Thyroid gland (tissue), 4 donors: ENCODE results near the gene NR1H3.

Experiments used
- POLR2A ChIP-seq, 2 donors: fragments of 450-650 bp; IDR thresholded peaks; one replicate each; pipeline ENCODE4 v1.6.1; 2017; ENCODE audit warnings: antibody characterized with exemption in 2 of 2, mild to moderate bottlenecking in 2 of 2, moderate library complexity in 1 of 2
- TF ChIP-seq, protein P1 (sequence below), 6 experiments: fragments of 200-600 bp in 3 of 6; fragments of 450-650 bp in 3 of 6; sonication (generic) in 3 of 6; IDR thresholded peaks; one replicate each; pipeline ENCODE4 v1.5.1; 2016 to 2019; ENCODE audit warnings: antibody characterized with exemption in 6 of 6, mild to moderate bottlenecking in 2 of 6, inconsistent platforms in 1 of 6, moderate library complexity in 1 of 6

DNA sequence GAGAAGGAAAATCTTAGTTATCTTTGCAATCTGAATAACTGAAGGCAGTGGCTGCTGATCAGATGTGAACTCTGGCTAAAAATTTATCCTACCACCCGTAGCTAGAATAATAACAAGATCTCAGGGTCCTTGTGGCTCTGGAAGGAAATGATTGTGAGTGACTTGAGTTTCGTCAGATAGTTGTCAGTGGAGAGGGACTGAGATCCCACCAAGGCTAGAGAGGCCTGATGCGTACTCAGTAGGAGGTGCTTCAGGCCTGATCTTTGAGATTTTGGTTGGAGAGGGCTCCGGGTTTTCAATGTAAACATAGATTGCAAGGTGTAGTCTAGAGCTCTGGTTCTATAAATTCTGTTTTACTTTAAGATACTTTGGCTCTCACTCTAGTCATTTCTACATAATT is 13.5 kb downstream of the NR1H3 start:
- TF ChIP-seq, protein P1, sequence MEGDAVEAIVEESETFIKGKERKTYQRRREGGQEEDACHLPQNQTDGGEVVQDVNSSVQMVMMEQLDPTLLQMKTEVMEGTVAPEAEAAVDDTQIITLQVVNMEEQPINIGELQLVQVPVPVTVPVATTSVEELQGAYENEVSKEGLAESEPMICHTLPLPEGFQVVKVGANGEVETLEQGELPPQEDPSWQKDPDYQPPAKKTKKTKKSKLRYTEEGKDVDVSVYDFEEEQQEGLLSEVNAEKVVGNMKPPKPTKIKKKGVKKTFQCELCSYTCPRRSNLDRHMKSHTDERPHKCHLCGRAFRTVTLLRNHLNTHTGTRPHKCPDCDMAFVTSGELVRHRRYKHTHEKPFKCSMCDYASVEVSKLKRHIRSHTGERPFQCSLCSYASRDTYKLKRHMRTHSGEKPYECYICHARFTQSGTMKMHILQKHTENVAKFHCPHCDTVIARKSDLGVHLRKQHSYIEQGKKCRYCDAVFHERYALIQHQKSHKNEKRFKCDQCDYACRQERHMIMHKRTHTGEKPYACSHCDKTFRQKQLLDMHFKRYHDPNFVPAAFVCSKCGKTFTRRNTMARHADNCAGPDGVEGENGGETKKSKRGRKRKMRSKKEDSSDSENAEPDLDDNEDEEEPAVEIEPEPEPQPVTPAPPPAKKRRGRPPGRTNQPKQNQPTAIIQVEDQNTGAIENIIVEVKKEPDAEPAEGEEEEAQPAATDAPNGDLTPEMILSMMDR (IDR thresholded peaks at IDR 0.05): no peak
- no peak for TF ChIP-seq POLR2A (IDR thresholded peaks at IDR 0.05)
